ENCODE data around the gene MGAT3.

The MGAT3 gene

GRCh38 chr22:39534092-39534506 is 77.3 kb downstream of the MGAT3 start:
- DNase-seq = no peak

DNA sequence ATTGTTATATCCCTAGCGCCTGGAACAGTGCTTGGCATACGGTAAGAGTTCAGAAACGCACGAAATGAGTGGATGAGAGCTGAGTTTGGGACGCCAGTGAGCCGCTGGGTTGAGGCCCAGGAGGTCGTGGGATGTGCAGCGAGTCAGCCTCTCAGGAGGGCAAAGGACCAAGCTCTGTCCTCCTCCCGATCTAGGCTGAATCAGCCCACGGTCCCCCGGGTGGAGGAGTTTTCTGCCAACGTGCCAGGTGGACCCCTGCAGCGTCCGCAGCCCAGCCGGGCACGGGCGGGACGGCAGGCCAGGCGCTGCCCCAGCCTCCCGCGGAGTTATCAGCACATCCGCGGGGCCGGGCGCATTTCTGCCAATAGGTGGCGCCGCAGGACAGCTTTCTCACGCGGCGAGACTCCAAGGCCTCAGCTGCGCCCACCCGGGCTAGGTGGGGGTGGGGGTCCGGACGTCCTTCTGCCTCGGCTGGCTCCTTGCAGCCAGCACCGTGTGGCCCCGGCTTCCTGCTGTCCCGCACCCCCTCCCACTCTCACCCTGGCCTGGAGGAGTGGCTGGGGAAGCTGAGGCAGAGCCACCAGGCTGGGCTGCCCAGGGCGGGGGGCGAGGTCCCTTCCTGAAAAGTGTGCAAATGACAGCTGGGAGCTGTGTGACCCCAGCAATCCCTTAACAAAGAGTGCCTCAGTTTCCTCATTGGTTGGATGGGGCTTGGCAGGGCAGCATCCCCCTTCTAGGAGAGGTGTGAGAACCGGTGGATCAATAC is 78.0 kb downstream of the MGAT3 start:
- peak; percentile 84 for DNase-seq

DNA sequence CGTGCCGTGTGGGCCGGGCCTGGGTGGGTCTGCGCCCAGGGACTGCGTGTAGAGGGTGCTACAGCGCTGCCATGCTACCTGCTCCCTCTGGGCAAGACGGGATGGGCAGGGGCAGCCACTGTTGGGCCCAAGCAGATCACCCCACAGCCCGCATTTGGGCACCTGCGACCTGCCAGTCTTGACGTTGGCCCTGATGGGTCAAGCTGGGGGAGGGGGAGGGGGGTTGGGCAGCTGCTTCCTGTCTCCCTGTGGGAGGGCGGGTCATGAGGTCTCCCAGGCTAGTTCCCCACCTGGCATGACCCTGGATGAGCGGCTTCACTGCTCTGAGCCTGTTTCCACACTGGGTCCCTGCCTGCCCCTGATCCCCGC is 78.5 kb downstream of the MGAT3 start:
- DNase-seq = no peak

GRCh38 chr22:39535831-39536449 is 79.1 kb downstream of the MGAT3 start:
- no peak for DNase-seq

- DNase-seq = no peak
These were observed 79.9 kb downstream of the MGAT3 start for GRCh38 chr22:39536711-39537110.

DNA sequence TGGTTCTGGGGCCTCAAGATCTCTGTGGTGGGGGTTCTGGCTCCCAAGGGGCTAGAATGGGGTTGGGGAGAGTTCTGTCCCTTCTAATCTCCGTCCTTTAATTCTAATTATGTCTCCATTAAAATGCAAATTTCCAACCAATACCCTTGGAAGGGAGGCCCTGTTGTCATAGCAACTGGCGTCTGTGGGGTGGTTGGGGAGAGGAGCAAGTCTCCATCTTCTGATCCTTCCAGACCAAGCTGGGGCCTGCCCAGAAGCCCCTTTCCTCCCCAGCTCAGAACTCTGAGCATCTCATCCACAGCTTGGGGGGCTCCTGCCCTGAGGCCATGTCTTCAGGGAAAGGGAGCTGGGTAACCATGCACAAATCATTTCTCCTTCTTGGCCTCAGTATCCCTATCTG is 81.2 kb downstream of the MGAT3 start:
- DNase-seq = no peak
